ENCODE data around the gene CDC42BPG. TPM values are rescaled to one million over a fixed set of nuclear protein-coding genes. Genes with fewer than 3 reads are reported as not detected.
A peak's percentile ranks its signal among the peaks of the same experiment; 100 is the strongest.

Gene CDC42BPG
- total and polyA plus RNA-seq, 9 of the 15 experiments (the other 6 are each of a cell fraction or from before 2014, with no cell fraction given): 0.04 to 8.8 (median 2.1) TPM

GRCh38 chr11:64878494-64879243 lies 34.2 kb upstream of the CDC42BPG start, which contains the start of gene EHD1:
Gene EHD1, minus strand, starts transcription at chr11:64878621. Its CDS starts 157 bp downstream, at chr11:64878464.
- Histone ChIP-seq H3K36me3 (ENCODE audit: control insufficient read depth, insufficient read depth, low read length) (peaks cover 18% of the 10 kb centered on the region; the same call in 2 of the 3 replicates), H3K27ac (ENCODE audit: extremely low read depth, low read depth, low read length) (peak within 1 kb of the TSS; percentile 88), H3K79me2 (ENCODE audit: control insufficient read depth, insufficient read depth, low read length) (peaks cover 53% of the 10 kb centered on the region), H2AFZ (ENCODE audit: low read depth, low read length) (peak within 1 kb of the TSS; percentile 92), H3K4me2 (ENCODE audit: insufficient read depth, low read length) (peak within 1 kb of the TSS; percentile 95), H4K20me1 (replicated peaks; ENCODE audit: control insufficient read depth, insufficient read depth, low read length) (peaks cover 14% of the 10 kb centered on the region; the same call in 1 of the 2 replicates), H3K4me3 (peak within 1 kb of the TSS; percentile 71), H3K9ac (ENCODE audit: insufficient read depth in 1 of 2, low read depth in 2 of 2, low read length in 2 of 2) (peak within 1 kb of the TSS; percentile 89 to 99), H3K4me1 (replicated peaks in 1 of 2; ENCODE audit: control insufficient read depth in 2 of 2, insufficient read depth in 2 of 2, low read length in 2 of 2) (peaks cover 26 to 60% of the 10 kb centered on the region in 2 experiments), H3K27me3 (ENCODE audit: control insufficient read depth in 2 of 2, insufficient read depth in 2 of 2, low read length in 2 of 2) (no peaks in the 10 kb centered on the region), H3K9me1 (ENCODE audit: control insufficient read depth, insufficient read depth, low read length) (no peaks in the 10 kb centered on the region), H3K9me3 (replicated peaks; ENCODE audit: control insufficient read depth, insufficient read depth, low read depth, low read length) (no peaks in the 10 kb centered on the region)
- WGBS (ENCODE audit: insufficient coverage, low coverage, missing lambda C conversion rate): under 1% methylated on average over 68 of the region's 75 CpGs
- ATAC-seq (peak; percentile 93), FAIRE-seq (peak; percentile 85), DNase-seq (ENCODE audit: extremely low read depth in 1 of 4, low spot score in 3 of 4) (peak; percentile 99 to 100 (median 99))
- intact Hi-C loops (cut with micrococcal nuclease): no loop called here
- in situ Hi-C loops (cut with MboI): no loop called here
- POLR2A ChIA-PET: interaction anchor here (0.6 to 9.0 kb wide), 17 partner anchors 11 to 620 kb away, joined by 3 to 109 read pairs (median 4); partner anchors contain the start of genes MALAT1 and RASGRP2
- CTCF ChIA-PET (ENCODE audit: low intra/inter-chr PET ratio): interaction anchor here (1.1 kb wide), 1 partner anchor 16 kb away, joined by 3 read pairs; no protein-coding TSS in a partner anchor
- BruUV-seq (replicated peaks): TSS peak; percentile 93
- TF ChIP-seq TCF7 (IDR thresholded peaks at IDR 0.05; ENCODE audit: borderline replicate concordance) (no peak), LCOR (CRISPR knock-in tag; IDR thresholded peaks at IDR 0.05) (no peak), TAF1 (IDR thresholded peaks at IDR 0.05; ENCODE audit: control insufficient read depth, extremely low read depth, insufficient read depth, low read length, severe bottlenecking) (peak; percentile 74), RBBP5 (IDR thresholded peaks at IDR 0.05; ENCODE audit: borderline replicate concordance, insufficient read depth, low read length, poor library complexity, severe bottlenecking) (peak; percentile 36), NRF1 (conservative IDR thresholded peaks at IDR 0.05 in 1 of 2, IDR thresholded peaks at IDR 0.05 in 1 of 2) (peak; percentile 96 to 97), SAP30 (IDR thresholded peaks at IDR 0.05; ENCODE audit: borderline replicate concordance, insufficient read depth, low read depth, low read length, poor library complexity, severe bottlenecking) (peak; percentile 76), GTF2A2 (tag; IDR thresholded peaks at IDR 0.05) (peak; percentile 76; the same call in 1 of the 2 replicates), SP1 (CRISPR knock-in tag; IDR thresholded peaks at IDR 0.05) (peak; percentile 95), SIN3B (IDR thresholded peaks at IDR 0.05; ENCODE audit: low read depth) (peak; percentile 40; the same call in 1 of the 2 replicates), CBFB (CRISPR knock-in tag; IDR thresholded peaks at IDR 0.05) (peak; percentile 86), SMAD4 (CRISPR knock-in tag; conservative IDR thresholded peaks at IDR 0.05) (peak; percentile 80), ZNF639 (CRISPR knock-in tag; conservative IDR thresholded peaks at IDR 0.05 in 1 of 2, IDR thresholded peaks at IDR 0.05 in 1 of 2) (peak in 1 of 2 experiments; percentile 84; a peak in 2 of 4 replicates), PURB (CRISPR knock-in tag; IDR thresholded peaks at IDR 0.05; ENCODE audit: low read depth) (no peak), KLF16 (IDR thresholded peaks at IDR 0.05) (peak; percentile 29; the same call in 1 of the 2 replicates)
- TF ChIP-seq, protein P1, sequence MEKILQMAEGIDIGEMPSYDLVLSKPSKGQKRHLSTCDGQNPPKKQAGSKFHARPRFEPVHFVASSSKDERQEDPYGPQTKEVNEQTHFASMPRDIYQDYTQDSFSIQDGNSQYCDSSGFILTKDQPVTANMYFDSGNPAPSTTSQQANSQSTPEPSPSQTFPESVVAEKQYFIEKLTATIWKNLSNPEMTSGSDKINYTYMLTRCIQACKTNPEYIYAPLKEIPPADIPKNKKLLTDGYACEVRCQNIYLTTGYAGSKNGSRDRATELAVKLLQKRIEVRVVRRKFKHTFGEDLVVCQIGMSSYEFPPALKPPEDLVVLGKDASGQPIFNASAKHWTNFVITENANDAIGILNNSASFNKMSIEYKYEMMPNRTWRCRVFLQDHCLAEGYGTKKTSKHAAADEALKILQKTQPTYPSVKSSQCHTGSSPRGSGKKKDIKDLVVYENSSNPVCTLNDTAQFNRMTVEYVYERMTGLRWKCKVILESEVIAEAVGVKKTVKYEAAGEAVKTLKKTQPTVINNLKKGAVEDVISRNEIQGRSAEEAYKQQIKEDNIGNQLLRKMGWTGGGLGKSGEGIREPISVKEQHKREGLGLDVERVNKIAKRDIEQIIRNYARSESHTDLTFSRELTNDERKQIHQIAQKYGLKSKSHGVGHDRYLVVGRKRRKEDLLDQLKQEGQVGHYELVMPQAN (IDR thresholded peaks at IDR 0.05; ENCODE audit: borderline replicate concordance): peak; percentile 99

Data from K562 (cell line).